Activated B cell treated with CpG ODN at 0.5 μM for 24 hours (primary cell): ENCODE data around the gene SLC12A2. TPM values are rescaled to one million over a fixed set of nuclear protein-coding genes. Genes with fewer than 3 reads are reported as not detected.

Experiments used
- ATAC-seq: fragments of 200-7000 bp; cut with Tn5 transposase; one replicate; pipeline ENCODE4 v1.10.0; 2021; ENCODE audit warnings: low read depth, mild to moderate bottlenecking, moderate library complexity
- CTCF ChIA-PET: fragments of 350-600 bp; sonication (Branson Sonifier 250); formaldehyde crosslinking; loops from one replicate; lab custom pipeline; 2021; ENCODE audit warnings: antibody characterized with exemption; lab: Charles Lee
- POLR2A ChIA-PET: fragments of 350-600 bp; sonication (Branson Sonifier 250); formaldehyde crosslinking; loops from one replicate; lab custom pipeline; 2021; ENCODE audit warnings: antibody characterized with exemption; lab: Charles Lee
- DNase-seq: peaks from one replicate; pipeline ENCODE4 v3.0.0; 2022
- H3K27ac Mint-ChIP-seq: one replicate; pipeline ENCODE4 v1.8.0; 2020; ENCODE audit warnings: mixed read lengths
- H3K27me3 Mint-ChIP-seq: one replicate; pipeline ENCODE4 v1.8.0; 2021; ENCODE audit warnings: mixed read lengths
- H3K36me3 Mint-ChIP-seq: one replicate; pipeline ENCODE4 v1.8.0; 2021; ENCODE audit warnings: low read depth, mixed read lengths
- H3K4me1 Mint-ChIP-seq: one replicate; pipeline ENCODE4 v1.8.0; 2021; ENCODE audit warnings: mixed read lengths
- H3K4me3 Mint-ChIP-seq: one replicate; pipeline ENCODE4 v1.8.0; 2020; ENCODE audit warnings: mild to moderate bottlenecking, mixed read lengths
- H3K9me3 Mint-ChIP-seq: one replicate; pipeline ENCODE4 v1.8.0; 2020; ENCODE audit warnings: mixed read lengths
- CTCF ChIP-seq: fragments of 200-600 bp; IDR thresholded peaks from one replicate; pipeline ENCODE4 v1.8.0; 2022; ENCODE audit warnings: antibody characterized with exemption, mild to moderate bottlenecking
- intact Hi-C: fragments of 100-400 bp; cut with micrococcal nuclease; formaldehyde crosslinking; loops from one replicate; pipeline ENCODE4 v1.15.1; 2024
- total RNA-seq: library from RNA; stranded (reverse); gene quantifications from 2 replicates; pipeline ENCODE4 v1.2.3, GENCODE V29; 2022

SLC12A2 gene
- total RNA-seq, 1 donor from 2014 or later = 20.6 TPM

GRCh38 chr5:128201065-128201926, 117.7 kb downstream of the SLC12A2 start:
- peak; percentile 99 for ATAC-seq
- DNase-seq = peak; percentile 70
- H3K27ac Mint-ChIP-seq = no peak overlapping the region
- POLR2A ChIA-PET = no interaction called here
- CTCF ChIA-PET = interaction anchor here (0.6 to 2.8 kb wide), 14 partner anchors 10 to 664 kb away, joined by 3 to 32 read pairs (median 4); no protein-coding TSS in a partner anchor
- peaks cover 3% of the 10 kb centered on the region for H3K27me3 Mint-ChIP-seq
- peaks cover 12% of the 10 kb centered on the region for H3K4me1 Mint-ChIP-seq
- intact Hi-C loops = loop anchor here (1.0 to 2.0 kb wide), 6 partner anchors 118 to 1544 kb away; partner anchors contain the start of gene SLC12A2
- no peaks in the 10 kb centered on the region for H3K9me3 Mint-ChIP-seq
- no peaks in the 10 kb centered on the region for H3K36me3 Mint-ChIP-seq
- no peak for TF ChIP-seq CTCF
- H3K4me3 Mint-ChIP-seq = peak overlapping the region; percentile 2

GRCh38 chr5:128202320-128202719, 118.8 kb downstream of the SLC12A2 start:
- no peak for TF ChIP-seq CTCF

GRCh38 chr5:128208436-128208835, 124.9 kb downstream of the SLC12A2 start:
- Mint-ChIP-seq H3K4me3 (no peak overlapping the region), H3K4me1 (no peaks in the 10 kb centered on the region), H3K27me3 (peaks cover 6% of the 10 kb centered on the region), H3K9me3 (no peaks in the 10 kb centered on the region), H3K36me3 (no peaks in the 10 kb centered on the region), H3K27ac (no peak overlapping the region)
- POLR2A ChIA-PET = no interaction called here
- no peak for DNase-seq
- TF ChIP-seq CTCF = no peak
- no peak for ATAC-seq
- intact Hi-C loops = no loop called here
- CTCF ChIA-PET = no interaction called here

More at GRCh38 chr5:128202320-128202719, 118.8 kb downstream of the SLC12A2 start:
- no peak for DNase-seq
- Mint-ChIP-seq H3K9me3 (no peaks in the 10 kb centered on the region), H3K27ac (no peak overlapping the region), H3K27me3 (peaks cover 3% of the 10 kb centered on the region), H3K36me3 (no peaks in the 10 kb centered on the region), H3K4me1 (peaks cover 12% of the 10 kb centered on the region), H3K4me3 (no peak overlapping the region)
- ChIA-PET CTCF (interaction anchor here (0.9 to 2.8 kb wide), 3 partner anchors 612 to 638 kb away, joined by 4 to 32 read pairs (median 4); no protein-coding TSS in a partner anchor), POLR2A (no interaction called here)
- intact Hi-C loops = no loop called here
- ATAC-seq = no peak

GRCh38 chr5:128212191-128212806, 128.7 kb downstream of the SLC12A2 start:
- H3K4me3 Mint-ChIP-seq = no peak overlapping the region

More at GRCh38 chr5:128212191-128212806, 128.7 kb downstream of the SLC12A2 start:
- CTCF ChIA-PET = no interaction called here
- intact Hi-C loops = loop anchor here (2.0 kb wide), 2 partner anchors 463 to 1641 kb away; no protein-coding TSS in a partner anchor
- ATAC-seq (no peak), DNase-seq (no peak)
- POLR2A ChIA-PET = no interaction called here
- Mint-ChIP-seq H3K27me3 (peaks cover 6% of the 10 kb centered on the region), H3K27ac (no peak overlapping the region), H3K36me3 (no peaks in the 10 kb centered on the region), H3K9me3 (no peaks in the 10 kb centered on the region), H3K4me1 (no peaks in the 10 kb centered on the region)
- TF ChIP-seq CTCF = no peak
